HCT116 (cell line): ENCODE data around the gene ACACA. TPM values are rescaled to one million over a fixed set of nuclear protein-coding genes. Genes with fewer than 3 reads are reported as not detected.

Experiments
- ATAC-seq: fragments of 200-7000 bp; cut with Tn5 transposase; 2 replicates; pipeline ENCODE4 v1.9.1; 2020; ENCODE audit warnings: mild to moderate bottlenecking, moderate library complexity
- BruUV-seq: library from RNA; stranded (reverse); fragments of 400-500 nt; replicated peaks from 2 replicates; lab custom pipeline; 2021; lab: Mats Ljungman, UMichigan
- CTCF ChIA-PET: fragments of 300-600 bp; sonication (Branson Sonifier 250); formaldehyde crosslinking; loops from one replicate; lab custom pipeline; 2021; ENCODE audit warnings: antibody characterized with exemption; lab: Charles Lee
- POLR2A ChIA-PET: fragments of 300-600, 350-600 bp; sonication (Branson Sonifier 250); formaldehyde crosslinking; loops from one replicate; lab custom pipeline; 2021; ENCODE audit warnings: antibody characterized with exemption; lab: Charles Lee
- RAD21 ChIA-PET, 2 experiments: fragments of 300-600 bp; sonication (Branson Sonifier 250); formaldehyde crosslinking; loops; one replicate each; lab custom pipeline; 2023; ENCODE audit warnings: low total read pairs in 2 of 2; ENCODE audit not compliant: uncharacterized antibody in 2 of 2, unreplicated experiment in 2 of 2, low non-redundant PET in 1 of 2; lab: Charles Lee
- DNase-seq: peaks from one replicate; pipeline ENCODE4 v3.0.0-alpha.2; 2010; ENCODE audit warnings: low read depth, low spot score
- H2AFZ ChIP-seq: fragments of 200-600 bp; shearing (Covaris generic), sonication (generic); 2 replicates; pipeline ENCODE4 v1.6.1; 2017; ENCODE audit warnings: low read depth, mixed run types, mixed read lengths, antibody characterized with exemption, low read length; ENCODE audit not compliant: poor library complexity, severe bottlenecking
- H3K27ac ChIP-seq: 2 replicates; pipeline ENCODE4 v1.5.1; 2012; ENCODE audit warnings: low read depth, low read length
- H3K27me3 ChIP-seq: fragments of 200-600 bp; sonication (generic); 2 replicates; pipeline ENCODE4 v1.6.1; 2016; ENCODE audit warnings: mixed run types, low read length, mixed read lengths; ENCODE audit not compliant: insufficient read depth
- H3K36me3 ChIP-seq, 2 experiments: fragments of 200-500 bp in 1 of 2; fragments of 200-600 bp in 1 of 2; sonication (Bioruptor generic) in 1 of 2; sonication (generic) in 1 of 2; 2 replicates each; pipeline versions ENCODE4 v1.5.1 to v1.6.1; 2014 to 2016; ENCODE audit warnings: low read length in 2 of 2, inconsistent platforms in 1 of 2, mixed read lengths in 1 of 2, mixed run types in 1 of 2; ENCODE audit not compliant: insufficient read depth in 2 of 2, control insufficient read depth in 1 of 2
- H3K4me1 ChIP-seq, 2 experiments: fragments of 200-600 bp in 1 of 2; sonication (generic) in 1 of 2; 2 replicates each; pipeline versions ENCODE4 v1.5.1 to v1.6.1; 2012 to 2017; ENCODE audit warnings: low read length in 2 of 2, inconsistent platforms in 1 of 2, mild to moderate bottlenecking in 1 of 2, mixed read lengths in 1 of 2, mixed run types in 1 of 2, moderate library complexity in 1 of 2; ENCODE audit not compliant: insufficient read depth in 2 of 2, control insufficient read depth in 1 of 2
- H3K4me2 ChIP-seq: fragments of 200-600 bp; sonication (generic); 2 replicates; pipeline ENCODE4 v1.6.1; 2017; ENCODE audit warnings: mixed run types, low read length, mixed read lengths
- H3K4me3 ChIP-seq, 2 experiments: fragments of 200-600 bp in 1 of 2; sonication (generic) in 1 of 2; replicated peaks in 1 of 2; 2 replicates each; pipeline ENCODE4 v1.5.1; 2011 to 2016; ENCODE audit warnings: low read length in 2 of 2, control low read depth in 1 of 2, low read depth in 1 of 2, mild to moderate bottlenecking in 1 of 2, mixed read lengths in 1 of 2, mixed run types in 1 of 2
- H3K79me2 ChIP-seq: fragments of 200-600 bp; sonication (generic); 2 replicates; pipeline ENCODE4 v1.6.1; 2017; ENCODE audit warnings: mild to moderate bottlenecking, mixed run types, low read length, moderate library complexity, mixed read lengths; ENCODE audit not compliant: insufficient read depth
- H3K9ac ChIP-seq: fragments of 200-600 bp; sonication (generic); 2 replicates; pipeline ENCODE4 v1.6.1; 2016; ENCODE audit warnings: low read length, mixed read lengths
- H3K9me2 ChIP-seq: fragments of 200-600 bp; sonication (generic), shearing (Covaris generic); 2 replicates; pipeline ENCODE4 v1.6.1; 2017; ENCODE audit warnings: mixed run types, mild to moderate bottlenecking, moderate library complexity; ENCODE audit not compliant: insufficient read depth
- H3K9me3 ChIP-seq, 2 experiments: fragments of 200-500 bp in 1 of 2; fragments of 200-600 bp in 1 of 2; sonication (Bioruptor generic) in 1 of 2; sonication (generic) in 1 of 2; 2 replicates each; pipeline ENCODE4 v1.6.1; 2014 to 2017; ENCODE audit warnings: low read length in 2 of 2, mixed read lengths in 2 of 2, inconsistent platforms in 1 of 2, low read depth in 1 of 2, mild to moderate bottlenecking in 1 of 2, mixed run types in 1 of 2, moderate library complexity in 1 of 2; ENCODE audit not compliant: control insufficient read depth in 1 of 2, insufficient read depth in 1 of 2
- H4K20me1 ChIP-seq: fragments of 200-600 bp; sonication (generic), shearing (Covaris generic); 2 replicates; pipeline ENCODE4 v1.6.1; 2017; ENCODE audit warnings: mixed run types, mild to moderate bottlenecking, moderate library complexity; ENCODE audit not compliant: insufficient read depth
- ELF1 ChIP-seq: IDR thresholded peaks from 2 replicates; pipeline ENCODE4 v1.6.1; 2012; ENCODE audit warnings: low read depth, borderline replicate concordance
- REST ChIP-seq: IDR thresholded peaks from 2 replicates; pipeline ENCODE4 v1.6.1; 2012; ENCODE audit warnings: low read depth
- TCF7L2 ChIP-seq: IDR thresholded peaks from 2 replicates; pipeline ENCODE4 v1.7.0; 2011; ENCODE audit warnings: borderline replicate concordance, inconsistent platforms; ENCODE audit not compliant: insufficient read depth, insufficient read length; ENCODE audit errors: extremely low read depth
- intact Hi-C: fragments of 100-400 bp; cut with micrococcal nuclease; formaldehyde crosslinking; loops from 2 replicates; pipeline ENCODE4 v1.10.0; 2022
- total RNA-seq: library from RNA; stranded (reverse); gene quantifications from one replicate; pipeline ENCODE4 v1.2.1, GENCODE V29; 2021; ENCODE audit not compliant: unreplicated experiment
- TF ChIP-seq, protein P1 (sequence below): IDR thresholded peaks from 2 replicates; pipeline ENCODE4 v1.6.1; 2012

ACACA gene
- total RNA-seq, 1 experiment from 2014 or later = 161 TPM

DNA sequence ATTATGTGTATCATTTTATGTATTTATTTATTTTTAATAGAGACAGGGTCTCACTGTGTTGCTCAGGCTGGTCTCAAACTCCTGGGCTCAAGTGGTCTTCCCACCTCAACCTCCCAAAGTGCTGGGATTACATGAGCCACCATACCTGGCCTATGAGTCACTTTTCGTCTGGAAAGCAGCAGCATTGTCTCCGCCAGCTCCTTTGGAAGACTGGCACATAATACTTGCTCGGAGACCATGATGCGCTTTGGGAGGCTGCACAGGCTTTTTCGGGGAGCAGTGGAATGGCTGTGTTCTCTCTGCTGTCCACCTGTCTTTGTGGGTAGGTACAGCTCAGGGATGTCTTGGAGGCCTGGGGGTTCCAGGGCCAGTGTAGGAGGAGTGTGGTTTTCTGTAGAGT, 355.7 kb downstream of the ACACA start:
- ChIA-PET POLR2A (no interaction called here), RAD21 (no interaction called here), CTCF (interaction anchor here (1.1 kb wide), 1 partner anchor 425 kb away, joined by 3 read pairs; no protein-coding TSS in a partner anchor)
- H3K4me3 ChIP-seq = no peak overlapping the region
- no peak overlapping the region for H3K9ac ChIP-seq
- no peak overlapping the region for H2AFZ ChIP-seq
- H3K27ac ChIP-seq = no peak overlapping the region
- TF ChIP-seq ELF1 = no peak
- no peak for TF ChIP-seq REST
- TF ChIP-seq, protein P1, sequence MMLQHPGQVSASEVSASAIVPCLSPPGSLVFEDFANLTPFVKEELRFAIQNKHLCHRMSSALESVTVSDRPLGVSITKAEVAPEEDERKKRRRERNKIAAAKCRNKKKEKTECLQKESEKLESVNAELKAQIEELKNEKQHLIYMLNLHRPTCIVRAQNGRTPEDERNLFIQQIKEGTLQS = no peak
- 0 out of 4 replicates have a peak, but pooled peaks cover 2 to 5% of the 10 kb centered on the region in 2 experiments for H3K4me1 ChIP-seq
- intact Hi-C loops = no loop called here
- DNase-seq (no peak), ATAC-seq (no peak)
- H3K9me2 ChIP-seq = no peaks in the 10 kb centered on the region
- no peaks in the 10 kb centered on the region for H3K9me3 ChIP-seq
- no peak overlapping the region for H3K4me2 ChIP-seq
- H4K20me1 ChIP-seq = peaks cover 3% of the 10 kb centered on the region; the same call in 1 of the 2 replicates
- peaks cover 6% of the 10 kb centered on the region in 2 experiments for H3K36me3 ChIP-seq
- H3K79me2 ChIP-seq = peaks cover 16% of the 10 kb centered on the region
- no TSS peak for BruUV-seq
- H3K27me3 ChIP-seq = no peaks in the 10 kb centered on the region

DNA sequence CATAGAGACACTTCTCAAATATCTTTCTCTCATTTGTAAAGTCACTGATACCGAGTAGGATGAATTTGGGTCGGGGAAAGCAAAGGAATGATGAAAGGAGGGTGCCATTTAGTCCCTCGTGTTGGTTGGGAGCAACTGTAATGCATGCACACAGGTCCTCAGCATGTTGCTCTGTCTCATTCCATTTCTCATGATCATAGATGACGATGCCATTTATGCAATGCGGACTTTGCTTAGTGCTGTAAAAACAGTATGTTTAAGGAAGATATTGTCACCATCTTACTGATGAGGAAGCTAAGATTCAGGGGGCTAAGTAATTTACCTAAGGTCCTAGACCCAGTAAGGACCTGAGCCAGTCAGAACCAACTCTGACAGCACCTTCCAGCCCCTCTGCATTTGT, 357.8 kb downstream of the ACACA start:
- no peaks in the 10 kb centered on the region for H3K27me3 ChIP-seq
- no TSS peak for BruUV-seq
- DNase-seq (no peak), ATAC-seq (no peak)
- CTCF ChIA-PET = interaction anchor here (1.2 to 1.7 kb wide), 3 partner anchors 19 to 280 kb away, joined by 4 to 9 read pairs (median 7); no protein-coding TSS in a partner anchor
- no peak overlapping the region for H3K4me2 ChIP-seq
- peaks cover 8 to 22% of the 10 kb centered on the region in 2 experiments; a peak in 3 of 4 replicates for H3K36me3 ChIP-seq
- H3K9me2 ChIP-seq = no peaks in the 10 kb centered on the region
- intact Hi-C loops = loop anchor here (5.0 to 10.0 kb wide), 2 partner anchors 194 to 292 kb away; no protein-coding TSS in a partner anchor
- H3K9me3 ChIP-seq = no peaks in the 10 kb centered on the region
- H3K9ac ChIP-seq = no peak overlapping the region
- RAD21 ChIA-PET = no interaction called here
- no peak overlapping the region for H2AFZ ChIP-seq
- H3K4me1 ChIP-seq = 0 out of 4 replicates have a peak, but pooled peaks cover 2 to 5% of the 10 kb centered on the region in 2 experiments
- no peak overlapping the region for H3K27ac ChIP-seq
- TF ChIP-seq TCF7L2 = no peak
- peaks cover 3% of the 10 kb centered on the region; the same call in 1 of the 2 replicates for H4K20me1 ChIP-seq
- POLR2A ChIA-PET = no interaction called here
- no peak overlapping the region for H3K4me3 ChIP-seq
- peaks cover 16% of the 10 kb centered on the region for H3K79me2 ChIP-seq
